UCSD-AML1 (cell line): Measurements from ENCODE around the gene MRPL27.

Source experiments
- DNase-seq: peaks from one replicate; lab custom pipeline; 2025; ENCODE audit not compliant: unreplicated experiment; lab: John Stamatoyannopoulos, UW

MRPL27 gene

GRCh38 chr17:50319306-50320004, 53.5 kb downstream of the MRPL27 start:
- no peak for DNase-seq

- no peak for DNase-seq
These were observed 54.3 kb downstream of the MRPL27 start for GRCh38 chr17:50318501-50319285.
